IPS-15b (cell line): ENCODE measurements around the gene ACOT12.
A peak's percentile ranks its signal among the peaks of the same experiment; 100 is the strongest.
"Not testable (repeated sequence)": the region's sequence is repeated elsewhere in the genome, so short reads cannot be mapped to it uniquely, and the experiment has no call there.

Experiments
- H3K27me3 ChIP-seq: one replicate; pipeline ENCODE4 v1.6.1; 2013; ENCODE audit warnings: low read length; ENCODE audit not compliant: control insufficient read depth, insufficient read depth
- H3K36me3 ChIP-seq: one replicate; pipeline ENCODE4 v1.6.1; 2013; ENCODE audit warnings: low read length; ENCODE audit not compliant: control insufficient read depth, insufficient read depth
- H3K4me1 ChIP-seq: one replicate; pipeline ENCODE4 v1.6.1; 2013; ENCODE audit warnings: mild to moderate bottlenecking, low read length; ENCODE audit not compliant: control insufficient read depth, insufficient read depth
- H3K4me3 ChIP-seq: one replicate; pipeline ENCODE4 v1.5.1; 2013; ENCODE audit warnings: low read depth, low read length
- H3K9ac ChIP-seq: one replicate; pipeline ENCODE4 v1.6.1; 2013; ENCODE audit warnings: low read depth, mild to moderate bottlenecking, low read length
- H3K9me3 ChIP-seq: one replicate; pipeline ENCODE4 v1.6.1; 2013; ENCODE audit warnings: mild to moderate bottlenecking, low read length; ENCODE audit not compliant: control insufficient read depth, insufficient read depth

The ACOT12 gene

GRCh38 chr5:81305785-81306184 is 88.1 kb downstream of the ACOT12 start:
- Histone ChIP-seq H3K36me3 (no peaks in the 10 kb centered on the region), H3K4me1 (no peaks in the 10 kb centered on the region), H3K27me3 (no peaks in the 10 kb centered on the region), H3K9me3 (no peaks in the 10 kb centered on the region), H3K9ac (no peak overlapping the region), H3K4me3 (no peak overlapping the region)

- H3K9me3 ChIP-seq = no peaks in the 10 kb centered on the region
- no peak overlapping the region for H3K4me3 ChIP-seq
- peaks cover 7% of the 10 kb centered on the region for H3K4me1 ChIP-seq
- no peaks in the 10 kb centered on the region for H3K27me3 ChIP-seq
- no peak overlapping the region for H3K9ac ChIP-seq
- H3K36me3 ChIP-seq = no peaks in the 10 kb centered on the region
Measured at GRCh38 chr5:81303563-81303962, 90.4 kb downstream of the ACOT12 start.

- Histone ChIP-seq H3K4me3 (peak overlapping the region; percentile 75), H3K9ac (no peak overlapping the region)
Measured at GRCh38 chr5:81302596-81302995, 91.3 kb downstream of the ACOT12 start.

GRCh38 chr5:81301271-81302015 is 92.5 kb downstream of the ACOT12 start, which contains the start of gene ZCCHC9:
Gene ZCCHC9, plus strand, starts transcription at chr5:81301587. Its CDS starts 3,171 bp downstream, at chr5:81304758.
- Histone ChIP-seq H3K9ac (peak within 1 kb of the TSS; percentile 97), H3K4me1 (peaks cover 7% of the 10 kb centered on the region), H3K27me3 (no peaks in the 10 kb centered on the region), H3K36me3 (no peaks in the 10 kb centered on the region), H3K4me3 (peak within 1 kb of the TSS; percentile 75), H3K9me3 (no peaks in the 10 kb centered on the region)

More at GRCh38 chr5:81302596-81302995, 91.3 kb downstream of the ACOT12 start:
- Histone ChIP-seq H3K9me3 (no peaks in the 10 kb centered on the region), H3K27me3 (no peaks in the 10 kb centered on the region), H3K36me3 (no peaks in the 10 kb centered on the region), H3K4me1 (peaks cover 7% of the 10 kb centered on the region)

GRCh38 chr5:81300921-81301270 is 93.0 kb downstream of the ACOT12 start:
- Histone ChIP-seq H3K4me1 (peaks cover 7% of the 10 kb centered on the region), H3K36me3 (no peaks in the 10 kb centered on the region), H3K27me3 (no peaks in the 10 kb centered on the region), H3K9ac (peak overlapping the region; percentile 97), H3K9me3 (no peaks in the 10 kb centered on the region), H3K4me3 (peak overlapping the region; percentile 75)

- Histone ChIP-seq H3K9me3 (no peaks in the 10 kb centered on the region), H3K36me3 (no peaks in the 10 kb centered on the region), H3K9ac (no peak overlapping the region), H3K27me3 (no peaks in the 10 kb centered on the region), H3K4me1 (peaks cover 7% of the 10 kb centered on the region), H3K4me3 (no peak overlapping the region)
Measured at GRCh38 chr5:81297531-81297930, 96.4 kb downstream of the ACOT12 start.

- H3K4me1 ChIP-seq, H3K36me3 ChIP-seq, H3K9me3 ChIP-seq, H3K27me3 ChIP-seq, H3K9ac ChIP-seq, H3K4me3 ChIP-seq: not testable (repeated sequence)
Measured at GRCh38 chr5:81294021-81294420, 99.9 kb downstream of the ACOT12 start.

GRCh38 chr5:81292130-81292529 is 101.8 kb downstream of the ACOT12 start:
- no peaks in the 10 kb centered on the region for H3K9me3 ChIP-seq
- no peaks in the 10 kb centered on the region for H3K4me1 ChIP-seq
- H3K4me3 ChIP-seq = no peak overlapping the region
- no peaks in the 10 kb centered on the region for H3K27me3 ChIP-seq
- no peak overlapping the region for H3K9ac ChIP-seq
- H3K36me3 ChIP-seq = no peaks in the 10 kb centered on the region

- no peaks in the 10 kb centered on the region for H3K4me1 ChIP-seq
- H3K4me3 ChIP-seq = no peak overlapping the region
- H3K27me3 ChIP-seq = no peaks in the 10 kb centered on the region
- H3K9me3 ChIP-seq = no peaks in the 10 kb centered on the region
- no peaks in the 10 kb centered on the region for H3K36me3 ChIP-seq
- no peak overlapping the region for H3K9ac ChIP-seq
Measured at GRCh38 chr5:81290146-81290545, 103.8 kb downstream of the ACOT12 start.

GRCh38 chr5:81288021-81288433 is 105.9 kb downstream of the ACOT12 start:
- no peaks in the 10 kb centered on the region for H3K36me3 ChIP-seq
- no peak overlapping the region for H3K4me3 ChIP-seq
- no peaks in the 10 kb centered on the region for H3K27me3 ChIP-seq
- no peaks in the 10 kb centered on the region for H3K9me3 ChIP-seq
- no peaks in the 10 kb centered on the region for H3K4me1 ChIP-seq
- H3K9ac ChIP-seq = no peak overlapping the region

- no peaks in the 10 kb centered on the region for H3K36me3 ChIP-seq
- H3K9me3 ChIP-seq = no peaks in the 10 kb centered on the region
- H3K27me3 ChIP-seq = no peaks in the 10 kb centered on the region
- no peak overlapping the region for H3K4me3 ChIP-seq
- no peak overlapping the region for H3K9ac ChIP-seq
- H3K4me1 ChIP-seq = no peaks in the 10 kb centered on the region
Measured at GRCh38 chr5:81286059-81286617, 107.8 kb downstream of the ACOT12 start.

GRCh38 chr5:81283976-81284375 is 110.0 kb downstream of the ACOT12 start:
- Histone ChIP-seq H3K4me1 (no peaks in the 10 kb centered on the region), H3K4me3 (no peak overlapping the region), H3K9me3 (no peaks in the 10 kb centered on the region), H3K27me3 (no peaks in the 10 kb centered on the region), H3K9ac (no peak overlapping the region), H3K36me3 (no peaks in the 10 kb centered on the region)
